GM20000 (cell line): ENCODE results near the gene FAM171A1.
"Not testable (repeated sequence)": the region's sequence is repeated elsewhere in the genome, so short reads cannot be mapped to it uniquely, and the experiment has no call there.

Experiments
- DNase-seq: peaks from one replicate; pipeline ENCODE4 v3.0.0; 2012; ENCODE audit warnings: low spot score
- CTCF ChIP-seq: IDR thresholded peaks from 2 replicates; pipeline ENCODE4 v1.5.1; 2012; ENCODE audit warnings: mild to moderate bottlenecking, control low read depth; ENCODE audit errors: extremely low read depth, missing control alignments

Gene FAM171A1

DNA sequence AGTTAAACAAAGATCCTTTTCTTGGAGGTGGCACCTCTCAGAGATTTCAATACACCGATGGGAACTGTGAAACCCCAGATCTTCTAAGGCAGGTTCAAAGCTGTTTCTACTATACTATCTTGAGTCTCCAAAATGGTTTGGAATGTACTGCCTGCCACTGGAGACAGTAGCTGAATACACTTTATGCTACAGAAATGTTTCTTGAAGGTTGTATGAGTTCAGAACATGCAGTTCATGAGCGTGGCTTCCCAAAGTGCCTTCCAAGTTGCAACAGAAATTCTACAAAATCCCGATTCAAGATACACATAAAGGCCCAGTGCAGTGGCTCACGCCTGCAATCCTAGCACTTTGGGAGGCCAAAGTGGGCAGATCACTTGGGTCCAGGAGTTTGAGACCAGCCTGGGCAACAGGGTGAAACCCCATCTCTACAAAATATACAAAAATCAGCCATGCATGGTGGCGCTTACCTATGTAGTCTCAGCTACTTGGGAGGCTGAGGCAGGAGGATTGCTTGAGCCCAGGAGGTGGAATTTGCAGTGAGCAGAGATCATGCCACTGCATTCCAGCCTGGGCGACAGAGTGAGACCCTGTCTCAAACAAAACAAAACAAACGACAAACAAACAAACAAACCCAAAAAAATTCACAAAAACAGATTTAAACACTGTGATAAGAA lies 36.3 kb downstream of the FAM171A1 start:
- no peak for DNase-seq
- no peak for TF ChIP-seq CTCF

- TF ChIP-seq CTCF = no peak
- no peak for DNase-seq
Observed at GRCh38 chr10:15333909-15334649, 37.0 kb downstream of the FAM171A1 start.

DNA sequence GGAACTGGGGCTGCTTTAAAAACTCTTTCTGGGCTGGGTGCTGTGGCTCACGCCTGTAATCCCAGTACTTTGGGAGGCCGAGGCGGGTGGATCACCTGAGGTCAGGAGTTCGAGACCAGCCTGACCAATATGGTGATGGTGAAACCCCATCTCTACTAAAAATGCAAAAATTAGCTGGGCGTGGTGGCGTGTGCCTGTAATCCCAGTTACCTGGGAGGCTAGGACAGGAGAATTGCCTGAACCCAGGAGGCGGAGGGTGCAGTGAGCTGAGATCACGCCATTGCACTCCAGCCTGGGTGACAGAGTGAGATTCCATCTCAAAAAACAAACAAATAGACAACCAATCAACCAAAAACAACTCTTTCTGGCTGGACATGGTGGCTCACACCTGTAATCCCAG lies 37.9 kb downstream of the FAM171A1 start:
- DNase-seq = not testable (repeated sequence)

GRCh38 chr10:15331461-15331860 lies 39.6 kb downstream of the FAM171A1 start:
- no peak for TF ChIP-seq CTCF
- DNase-seq = no peak

DNA sequence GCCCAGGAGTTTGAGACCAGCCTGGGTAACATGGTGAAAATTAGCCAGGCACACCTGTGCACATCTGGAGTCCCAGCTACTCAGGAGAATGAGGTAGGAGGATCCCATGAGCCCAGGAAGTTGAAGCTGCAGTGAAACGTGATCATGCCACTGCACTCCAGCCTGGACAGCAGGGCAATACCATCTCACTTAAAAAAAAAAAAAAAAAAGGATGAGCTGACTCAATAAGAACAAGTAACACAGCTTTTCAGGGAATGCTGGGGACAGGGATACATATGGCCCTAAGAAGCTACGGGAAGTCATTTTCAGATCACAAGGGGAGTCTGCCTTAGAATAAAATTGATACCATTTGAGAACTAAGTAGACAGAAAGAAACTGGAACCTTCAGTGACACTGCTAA lies 41.7 kb downstream of the FAM171A1 start:
- no peak for DNase-seq
- no peak for TF ChIP-seq CTCF

DNA sequence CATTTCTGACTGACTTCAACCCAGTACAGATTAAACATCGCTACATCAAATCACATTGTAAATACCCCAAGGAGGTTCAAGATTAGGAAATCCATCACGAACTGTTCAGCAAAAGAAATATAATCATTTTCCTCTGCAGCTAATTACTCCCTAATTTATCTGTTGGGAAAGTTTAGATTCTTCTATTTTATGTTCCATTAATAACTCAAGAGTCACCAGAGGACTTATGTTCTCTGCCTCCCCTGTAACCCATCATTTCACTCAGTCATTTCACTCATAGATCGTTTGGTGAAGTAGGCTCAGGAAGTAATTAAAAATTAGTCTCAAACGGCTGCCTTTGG lies 45.2 kb downstream of the FAM171A1 start:
- TF ChIP-seq CTCF = no peak
- no peak for DNase-seq

DNA sequence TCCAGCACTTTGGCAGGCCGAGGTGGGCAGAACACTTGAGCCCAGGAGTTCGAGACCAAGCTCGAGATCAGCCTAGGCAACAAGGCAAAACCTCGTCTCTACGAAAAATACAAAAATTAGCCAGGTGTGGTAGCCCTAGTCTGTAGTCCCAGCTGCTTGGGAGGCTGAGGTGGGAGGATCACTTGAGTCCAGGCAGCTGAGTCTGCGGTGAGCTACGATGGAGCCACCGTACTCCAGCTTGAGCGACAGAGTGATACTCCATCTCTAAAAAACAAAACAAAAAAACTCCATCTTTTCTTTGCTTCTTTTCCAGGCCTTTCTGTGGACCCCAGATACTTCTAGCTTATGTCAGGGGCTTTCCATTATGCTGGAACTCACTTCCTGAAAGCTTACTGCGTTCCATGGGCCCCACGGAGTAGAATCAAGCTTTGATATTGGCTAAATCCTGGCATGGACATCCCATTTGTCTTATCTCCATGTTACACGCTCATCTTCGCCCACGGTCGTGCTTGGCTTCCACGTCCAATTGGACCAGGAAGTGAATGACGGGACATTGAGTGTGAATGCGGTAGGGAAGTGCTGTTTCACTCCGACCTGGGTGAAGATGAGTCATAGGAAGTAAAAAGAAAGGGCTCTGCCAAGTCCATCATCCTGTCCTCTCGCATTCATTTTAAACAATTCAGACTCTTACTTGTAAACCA lies 45.7 kb downstream of the FAM171A1 start:
- no peak for DNase-seq
- no peak for TF ChIP-seq CTCF

GRCh38 chr10:15324611-15325010 lies 46.5 kb downstream of the FAM171A1 start:
- no peak for TF ChIP-seq CTCF
- DNase-seq = no peak
